ENCODE data around the gene FAM90A1. TPM values are rescaled to one million over a fixed set of nuclear protein-coding genes. Genes with fewer than 3 reads are reported as not detected.
"Not testable (repeated sequence)": the region's sequence is repeated elsewhere in the genome, so short reads cannot be mapped to it uniquely, and the experiment has no call there.

Gene FAM90A1
- total RNA-seq, 1 donor from 2014 or later = not detected

- H3K36me3 Mint-ChIP-seq (ENCODE audit: low read depth); H3K27me3 Mint-ChIP-seq (ENCODE audit: low read depth); DNase-seq (ENCODE audit: low spot score); H3K9me3 Mint-ChIP-seq (ENCODE audit: low read depth): not testable (repeated sequence)
- Mint-ChIP-seq H3K27ac (ENCODE audit: unreplicated experiment) (peak overlapping the region; percentile 88), H3K4me3 (ENCODE audit: unreplicated experiment) (peak overlapping the region; percentile 88), H3K4me1 (ENCODE audit: low read depth) (peaks cover 12% of the 10 kb centered on the region)
Measured at GRCh38 chr12:8242622-8242879, 15.1 kb upstream of the FAM90A1 start.

- DNase-seq (ENCODE audit: low spot score); H3K9me3 Mint-ChIP-seq (ENCODE audit: low read depth); H3K36me3 Mint-ChIP-seq (ENCODE audit: low read depth); H3K27me3 Mint-ChIP-seq (ENCODE audit: low read depth): not testable (repeated sequence)
- Mint-ChIP-seq H3K4me1 (ENCODE audit: low read depth) (peaks cover 12% of the 10 kb centered on the region), H3K27ac (ENCODE audit: unreplicated experiment) (peak overlapping the region; percentile 88), H3K4me3 (ENCODE audit: unreplicated experiment) (peak overlapping the region; percentile 88)
Measured at GRCh38 chr12:8241917-8242621, 14.7 kb upstream of the FAM90A1 start.

GRCh38 chr12:8240340-8241114 lies 13.1 kb upstream of the FAM90A1 start:
- H3K4me3 Mint-ChIP-seq (ENCODE audit: unreplicated experiment); H3K36me3 Mint-ChIP-seq (ENCODE audit: low read depth); H3K27ac Mint-ChIP-seq (ENCODE audit: unreplicated experiment); DNase-seq (ENCODE audit: low spot score); H3K27me3 Mint-ChIP-seq (ENCODE audit: low read depth); H3K9me3 Mint-ChIP-seq (ENCODE audit: low read depth): not testable (repeated sequence)
- H3K4me1 Mint-ChIP-seq (ENCODE audit: low read depth) = peaks cover 13% of the 10 kb centered on the region

- not testable (repeated sequence) for H3K27ac Mint-ChIP-seq (ENCODE audit: unreplicated experiment); H3K36me3 Mint-ChIP-seq (ENCODE audit: low read depth); H3K9me3 Mint-ChIP-seq (ENCODE audit: low read depth); DNase-seq (ENCODE audit: low spot score); H3K4me3 Mint-ChIP-seq (ENCODE audit: unreplicated experiment); H3K4me1 Mint-ChIP-seq (ENCODE audit: low read depth); H3K27me3 Mint-ChIP-seq (ENCODE audit: low read depth)
Measured at GRCh38 chr12:8237031-8237430, 9.6 kb upstream of the FAM90A1 start.

- not testable (repeated sequence) for H3K27ac Mint-ChIP-seq (ENCODE audit: unreplicated experiment); H3K27me3 Mint-ChIP-seq (ENCODE audit: low read depth); DNase-seq (ENCODE audit: low spot score); H3K4me3 Mint-ChIP-seq (ENCODE audit: unreplicated experiment); H3K9me3 Mint-ChIP-seq (ENCODE audit: low read depth); H3K36me3 Mint-ChIP-seq (ENCODE audit: low read depth); H3K4me1 Mint-ChIP-seq (ENCODE audit: low read depth)
Measured at GRCh38 chr12:8235316-8236157, 8.1 kb upstream of the FAM90A1 start.

- not testable (repeated sequence) for H3K27me3 Mint-ChIP-seq (ENCODE audit: low read depth); H3K9me3 Mint-ChIP-seq (ENCODE audit: low read depth); H3K4me1 Mint-ChIP-seq (ENCODE audit: low read depth)
Measured at GRCh38 chr12:8234746-8235145, 7.3 kb upstream of the FAM90A1 start.

GRCh38 chr12:8233935-8234495 lies 6.6 kb upstream of the FAM90A1 start:
- H3K27ac Mint-ChIP-seq (ENCODE audit: unreplicated experiment); H3K9me3 Mint-ChIP-seq (ENCODE audit: low read depth); DNase-seq (ENCODE audit: low spot score); H3K27me3 Mint-ChIP-seq (ENCODE audit: low read depth); H3K4me3 Mint-ChIP-seq (ENCODE audit: unreplicated experiment); H3K36me3 Mint-ChIP-seq (ENCODE audit: low read depth); H3K4me1 Mint-ChIP-seq (ENCODE audit: low read depth): not testable (repeated sequence)

More at GRCh38 chr12:8234746-8235145, 7.3 kb upstream of the FAM90A1 start:
- H3K4me3 Mint-ChIP-seq (ENCODE audit: unreplicated experiment); H3K27ac Mint-ChIP-seq (ENCODE audit: unreplicated experiment); DNase-seq (ENCODE audit: low spot score); H3K36me3 Mint-ChIP-seq (ENCODE audit: low read depth): not testable (repeated sequence)

GRCh38 chr12:8233300-8233855 lies 6.0 kb upstream of the FAM90A1 start:
- not testable (repeated sequence) for H3K27me3 Mint-ChIP-seq (ENCODE audit: low read depth); H3K27ac Mint-ChIP-seq (ENCODE audit: unreplicated experiment); H3K36me3 Mint-ChIP-seq (ENCODE audit: low read depth); DNase-seq (ENCODE audit: low spot score); H3K4me1 Mint-ChIP-seq (ENCODE audit: low read depth); H3K4me3 Mint-ChIP-seq (ENCODE audit: unreplicated experiment); H3K9me3 Mint-ChIP-seq (ENCODE audit: low read depth)

All from chondrocyte (in vitro differentiated cells).